Spleen (tissue), 13 donors: ENCODE measurements around the gene NDUFA11. TPM values are rescaled to one million over a fixed set of nuclear protein-coding genes. Genes with fewer than 3 reads are reported as not detected.
A peak's percentile ranks its signal among the peaks of the same experiment; 100 is the strongest.

ENCODE experiments used
- DNase-seq: peaks from one replicate; pipeline ENCODE4 v3.0.0-alpha.2; 2020
- H3K27ac ChIP-seq, 8 donors: fragments of 200-600 bp; sonication (generic) in 7 of 8; 1 replicate in 4 of 8; 2 replicates in 4 of 8; pipeline versions ENCODE4 v1.5.0 to v1.8.0; 2016 to 2021; ENCODE audit warnings: inconsistent platforms in 4 of 8, mild to moderate bottlenecking in 4 of 8, moderate library complexity in 1 of 8
- H3K27me3 ChIP-seq, 7 donors: fragments of 200-600 bp; sonication (generic) in 6 of 7; replicated peaks in 1 of 7; 1 replicate in 4 of 7; 2 replicates in 3 of 7; pipeline versions ENCODE4 v1.5.0 to v1.8.0; 2016 to 2021; ENCODE audit warnings: inconsistent platforms in 3 of 7, mild to moderate bottlenecking in 1 of 7
- H3K36me3 ChIP-seq, 6 donors: fragments of 200-600 bp; sonication (generic) in 5 of 6; 1 replicate in 4 of 6; 2 replicates in 2 of 6; pipeline versions ENCODE4 v1.5.0 to v1.8.0; 2016 to 2021; ENCODE audit warnings: inconsistent platforms in 2 of 6
- H3K4me1 ChIP-seq, 6 donors: fragments of 200-600 bp; sonication (generic) in 5 of 6; 1 replicate in 3 of 6; 2 replicates in 3 of 6; pipeline versions ENCODE4 v1.5.0 to v1.8.0; 2016 to 2021; ENCODE audit warnings: inconsistent platforms in 3 of 6
- H3K4me3 ChIP-seq, 8 donors: fragments of 200-600 bp; sonication (generic) in 7 of 8; 1 replicate in 4 of 8; 2 replicates in 4 of 8; pipeline versions ENCODE4 v1.5.0 to v1.8.0; 2016 to 2021; ENCODE audit warnings: inconsistent platforms in 4 of 8, mild to moderate bottlenecking in 4 of 8, moderate library complexity in 2 of 8
- H3K9me3 ChIP-seq, 8 donors: fragments of 200-600 bp; sonication (generic) in 7 of 8; 1 replicate in 4 of 8; 2 replicates in 4 of 8; pipeline versions ENCODE4 v1.5.0 to v1.8.0; 2016 to 2021; ENCODE audit warnings: inconsistent platforms in 4 of 8
- POLR2A ChIP-seq, 3 donors: fragments of 450-650 bp; IDR thresholded peaks; one replicate each; pipeline ENCODE4 v1.5.1; 2017; ENCODE audit warnings: antibody characterized with exemption in 3 of 3, mild to moderate bottlenecking in 1 of 3
- POLR2AphosphoS5 ChIP-seq, 3 donors: sonication (generic); formaldehyde crosslinking; IDR thresholded peaks; one replicate each; pipeline ENCODE4 v1.5.1; 2017; ENCODE audit warnings: antibody characterized with exemption in 3 of 3
- WGBS, 5 donors: extraction: QIAGEN DNeasy Blood & Tissue Kit in 3 of 5; methylation state at CpG; one replicate each; pipeline versions ENCODE4 v1.1.5 to v1.1.7; 2013 to 2018; 5-methylcytosine and 5-hydroxymethylcytosine counted together
- intact Hi-C: fragments of 100-400 bp; cut with DNase I; formaldehyde crosslinking; loops from one replicate; pipeline ENCODE4 v1.15.0; 2023; ENCODE audit warnings: low total_unique reads
- long read RNA-seq, 2 donors: transcript quantifications; one replicate each; lab custom pipeline, GENCODE V29; 2026
- polyA plus RNA-seq, 3 donors: library from polyadenylated mRNA; stranded (reverse); fragments of 200-250 nt; gene quantifications; one replicate each; pipeline ENCODE4 v1.2.1, GENCODE V29; 2013
- total RNA-seq, 7 donors: library from RNA; depleted of rRNA in 3 of 7; stranded (reverse); fragments of >200 nt in 3 of 7; fragmentation: NEBNext Ultra II Directional in 4 of 7; extraction: Animal tissue kit (Norgen Biotek cat#: 25700) in 4 of 7; gene quantifications; one replicate each; pipeline versions ENCODE4 v1.1.0 to v1.2.1, GENCODE V29; 2016 to 2021
- TF ChIP-seq, protein P1 (sequence below), 11 experiments: fragments of 200-600 bp in 7 of 11; fragments of 450-650 bp in 4 of 11; sonication (generic) in 4 of 11; IDR thresholded peaks in 8 of 11; conservative IDR thresholded peaks in 3 of 11; 1 replicate in 7 of 11; 2 replicates in 4 of 11; pipeline versions ENCODE4 v1.4.0 to v1.8.0; 2016 to 2021; ENCODE audit warnings: antibody characterized with exemption in 11 of 11, inconsistent platforms in 4 of 11, mild to moderate bottlenecking in 1 of 11
- donor health status: healthy with polysubstance abuse.
- donor health status: DM: no; HTN: no; CAD: no; lungs with moderate emphysema.
- donor health status: DM: no; HTN: no; CAD: no.
- donor health status: Bipolar disorder and iron deficiency.
- donor health status: healthy.
- donor health status: DM: no; HTN: no; CAD: no.
- donor health status: DM: yes; HTN: yes; CAD: no.

Gene NDUFA11
- 100 to 1,000 TPM in 6 of 7 donors, 10 to 100 TPM in 1; 83.8 to 156 (median 116) TPM for total RNA-seq
- polyA plus RNA-seq = 100 to 1,000 TPM; 252 to 377 (median 345) TPM
- long read RNA-seq, donor 1, transcript NDUFA11-201 (4 exons, 539 nt) = major isoform, 149 of 167 reads
- long read RNA-seq, donor 1, transcript NDUFA11-205 (3 exons, 2,154 nt) = minor isoform, 5 of 167 reads
- long read RNA-seq, donor 1, partial matches to known transcripts = 6 of 167 reads
- long read RNA-seq, donor 1, other reads (novel, unspliced or antisense) = 0 of 167 reads
- long read RNA-seq, donor 2, transcript NDUFA11-205 (3 exons, 2,154 nt) = minor isoform, 5 of 134 reads
- long read RNA-seq, donor 2, transcript NDUFA11-201 (4 exons, 539 nt) = major isoform, 125 of 134 reads
- long read RNA-seq, donor 2, partial matches to known transcripts = 0 of 134 reads
- long read RNA-seq, donor 2, other reads (novel, unspliced or antisense) = 0 of 134 reads

DNA sequence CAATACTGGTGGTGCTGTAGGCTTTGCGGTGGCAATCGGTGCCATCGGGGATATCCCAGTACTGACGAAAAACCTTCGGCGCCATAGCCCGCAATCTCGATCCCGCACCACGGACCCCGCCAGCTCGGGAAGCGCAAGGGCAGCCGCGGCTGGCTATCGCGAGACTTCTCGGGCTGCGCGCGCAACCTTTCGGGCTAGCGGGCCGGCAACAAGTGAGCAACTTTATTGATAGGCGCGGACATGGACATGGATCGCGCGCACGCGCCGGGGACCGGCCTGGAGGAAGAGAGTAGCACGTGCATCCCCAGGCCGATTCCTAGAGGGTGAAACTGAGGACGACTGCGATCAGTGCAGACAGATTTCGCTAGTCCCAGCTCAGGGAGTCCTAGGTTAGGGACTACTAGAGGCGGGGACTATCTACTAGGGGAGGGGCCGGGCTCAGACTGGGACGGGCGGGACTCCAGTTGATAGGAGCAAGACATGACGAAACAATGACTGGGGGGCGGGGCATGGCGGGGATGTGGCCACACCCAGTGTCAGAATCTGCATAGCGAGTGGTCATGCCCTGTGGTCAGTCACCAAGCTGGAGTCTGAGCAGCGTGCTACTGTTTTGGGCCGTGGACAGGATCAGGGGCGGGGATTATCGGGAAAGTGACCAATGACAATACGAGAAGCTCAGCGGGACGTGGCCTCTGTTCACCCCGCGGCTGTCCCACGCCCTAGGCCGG lies at the start of gene NDUFA11:
Gene NDUFA11, minus strand, starts transcription at position 167 of the 728 bp plus-strand sequence. Its CDS starts 82 bp downstream, at position 85.
- 0% methylated on average over 28 to 57 of the region's 57 CpGs for WGBS, 5 donors
- TF ChIP-seq, protein P1, sequence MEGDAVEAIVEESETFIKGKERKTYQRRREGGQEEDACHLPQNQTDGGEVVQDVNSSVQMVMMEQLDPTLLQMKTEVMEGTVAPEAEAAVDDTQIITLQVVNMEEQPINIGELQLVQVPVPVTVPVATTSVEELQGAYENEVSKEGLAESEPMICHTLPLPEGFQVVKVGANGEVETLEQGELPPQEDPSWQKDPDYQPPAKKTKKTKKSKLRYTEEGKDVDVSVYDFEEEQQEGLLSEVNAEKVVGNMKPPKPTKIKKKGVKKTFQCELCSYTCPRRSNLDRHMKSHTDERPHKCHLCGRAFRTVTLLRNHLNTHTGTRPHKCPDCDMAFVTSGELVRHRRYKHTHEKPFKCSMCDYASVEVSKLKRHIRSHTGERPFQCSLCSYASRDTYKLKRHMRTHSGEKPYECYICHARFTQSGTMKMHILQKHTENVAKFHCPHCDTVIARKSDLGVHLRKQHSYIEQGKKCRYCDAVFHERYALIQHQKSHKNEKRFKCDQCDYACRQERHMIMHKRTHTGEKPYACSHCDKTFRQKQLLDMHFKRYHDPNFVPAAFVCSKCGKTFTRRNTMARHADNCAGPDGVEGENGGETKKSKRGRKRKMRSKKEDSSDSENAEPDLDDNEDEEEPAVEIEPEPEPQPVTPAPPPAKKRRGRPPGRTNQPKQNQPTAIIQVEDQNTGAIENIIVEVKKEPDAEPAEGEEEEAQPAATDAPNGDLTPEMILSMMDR (IDR thresholded peaks at IDR 0.05 in 8 of 11, conservative IDR thresholded peaks at IDR 0.05 in 3 of 11) = peak in 4 of 11 experiments; percentile 13 to 21 (median 18)
- TF ChIP-seq POLR2A (IDR thresholded peaks at IDR 0.05) (peak in 2 of 3 donors; percentile 30 to 43), POLR2AphosphoS5 (IDR thresholded peaks at IDR 0.05) (peak; percentile 95 to 97 (median 96))
- DNase-seq = peak; percentile 99
- intact Hi-C loops = loop anchor here (10.0 kb wide), 1 partner anchor 61 kb away; no protein-coding TSS in a partner anchor
- Histone ChIP-seq H3K36me3 (peaks cover 0 to 30% (median 6%) of the 10 kb centered on the region in 6 donors), H3K4me1 (peaks cover 16 to 73% (median 36%) of the 10 kb centered on the region in 6 donors), H3K27ac (peak within 1 kb of the TSS; percentile 84 to 97 (median 92)), H3K4me3 (peak within 1 kb of the TSS; percentile 67 to 98 (median 90)), H3K9me3 (no peaks in the 10 kb centered on the region), H3K27me3 (no peaks in the 10 kb centered on the region)

GRCh38 chr19:5953030-5953589 lies 49.5 kb upstream of the NDUFA11 start:
- intact Hi-C loops = no loop called here
- H3K4me1 ChIP-seq = peaks cover 62 to 100% (median 91%) of the 10 kb centered on the region in 6 donors
- H3K9me3 ChIP-seq = no peaks in the 10 kb centered on the region
- WGBS, 5 donors = 50 to 60% (median 56%) methylated on average over 5 of the region's 5 CpGs
- H3K27ac ChIP-seq = peak overlapping the region in 6 of 8 donors; percentile 29 to 87 (median 68)
- H3K4me3 ChIP-seq = no peak overlapping the region
- DNase-seq = no peak
- no peaks in the 10 kb centered on the region for H3K27me3 ChIP-seq
- peaks cover 0 to 48% (median 0%) of the 10 kb centered on the region in 6 donors for H3K36me3 ChIP-seq
- TF ChIP-seq POLR2A (IDR thresholded peaks at IDR 0.05) = no peak
- TF ChIP-seq, protein P1 (IDR thresholded peaks at IDR 0.05 in 8 of 11, conservative IDR thresholded peaks at IDR 0.05 in 3 of 11) = no peak
- no peak for TF ChIP-seq POLR2AphosphoS5 (IDR thresholded peaks at IDR 0.05)

- Histone ChIP-seq H3K27me3 (no peaks in the 10 kb centered on the region), H3K27ac (peak overlapping the region in 5 of 8 donors; percentile 52 to 87 (median 84)), H3K4me3 (no peak overlapping the region), H3K4me1 (peaks cover 62 to 100% (median 92%) of the 10 kb centered on the region in 6 donors), H3K9me3 (no peaks in the 10 kb centered on the region), H3K36me3 (peaks cover 0 to 41% (median 0%) of the 10 kb centered on the region in 6 donors)
- WGBS, 5 donors = 76 to 83% (median 82%) methylated on average over 18 of the region's 18 CpGs
- no peak for DNase-seq
- intact Hi-C loops = no loop called here
- TF ChIP-seq POLR2AphosphoS5 (IDR thresholded peaks at IDR 0.05) (no peak), POLR2A (IDR thresholded peaks at IDR 0.05) (no peak)
- TF ChIP-seq, protein P1 (IDR thresholded peaks at IDR 0.05 in 8 of 11, conservative IDR thresholded peaks at IDR 0.05 in 3 of 11) = no peak
These were observed 48.8 kb upstream of the NDUFA11 start for GRCh38 chr19:5952193-5953029.
